Activated effector memory CD4-positive, alpha-beta T cell treated with Interleukin-2 at 50 U/mL for 16 hours (primary cell): Measurements from ENCODE around the gene DPH3.

Experiments
- DNase-seq: peaks from one replicate; pipeline ENCODE4 v3.0.0-alpha.2; 2020

The DPH3 gene

GRCh38 chr3:16290007-16290826, 25.5 kb upstream of the DPH3 start:
- no peak for DNase-seq

- DNase-seq, result no peak
Observed at GRCh38 chr3:16289144-16289889, 24.6 kb upstream of the DPH3 start.

GRCh38 chr3:16288664-16289063, 23.9 kb upstream of the DPH3 start:
- DNase-seq, result no peak

- DNase-seq, result no peak
Observed at GRCh38 chr3:16286751-16287543, 22.2 kb upstream of the DPH3 start.

GRCh38 chr3:16286161-16286560, 21.4 kb upstream of the DPH3 start:
- DNase-seq, result peak; percentile 64

GRCh38 chr3:16284633-16285032, 19.9 kb upstream of the DPH3 start:
- no peak for DNase-seq

- no peak for DNase-seq
Observed at GRCh38 chr3:16280671-16281070, 15.9 kb upstream of the DPH3 start.

- DNase-seq, result no peak
Observed at GRCh38 chr3:16279010-16279801, 14.5 kb upstream of the DPH3 start.

- no peak for DNase-seq
Observed at GRCh38 chr3:16277471-16277870, 12.7 kb upstream of the DPH3 start.

GRCh38 chr3:16273867-16274266, 9.1 kb upstream of the DPH3 start:
- no peak for DNase-seq

- no peak for DNase-seq
Observed at GRCh38 chr3:16272588-16272987, 7.8 kb upstream of the DPH3 start.

- DNase-seq, result no peak
Observed at GRCh38 chr3:16270855-16271254, 6.1 kb upstream of the DPH3 start.

- DNase-seq, result no peak
Observed at GRCh38 chr3:16266714-16267113, 2.0 kb upstream of the DPH3 start.

- DNase-seq, result no peak
Observed at GRCh38 chr3:16265455-16265786, 678 bp upstream of the DPH3 start.

- DNase-seq, result no peak
Observed at GRCh38 chr3:16264174-16264707, 502 bp downstream of the DPH3 start.

- DNase-seq, result no peak
Observed at GRCh38 chr3:16262174-16262573, 2.6 kb downstream of the DPH3 start.

- no peak for DNase-seq
Observed at GRCh38 chr3:16260046-16260445, 4.7 kb downstream of the DPH3 start.

GRCh38 chr3:16258866-16259265, 5.9 kb downstream of the DPH3 start:
- no peak for DNase-seq

- no peak for DNase-seq
Observed at GRCh38 chr3:16258177-16258576, 6.6 kb downstream of the DPH3 start.

- DNase-seq, result no peak
Observed at GRCh38 chr3:16257309-16257708, 7.4 kb downstream of the DPH3 start.

- DNase-seq, result no peak
Observed at GRCh38 chr3:16255726-16256125, 9.0 kb downstream of the DPH3 start.

- DNase-seq, result no peak
Observed at GRCh38 chr3:16255326-16255725, 9.4 kb downstream of the DPH3 start.

GRCh38 chr3:16254916-16255315, 9.8 kb downstream of the DPH3 start:
- no peak for DNase-seq
